MM.1S (cell line): ENCODE results near the gene LRMDA.

Source experiments
- DNase-seq: peaks from one replicate; pipeline ENCODE4 v3.0.0-alpha.2; 2015
- H2AFZ ChIP-seq: fragments of 300-600 bp; sonication (generic); 2 replicates; pipeline ENCODE4 v1.6.0; 2016; ENCODE audit warnings: antibody characterized with exemption, low read length
- H3F3A ChIP-seq: fragments of 300-600 bp; sonication (generic); 2 replicates; pipeline ENCODE4 v1.6.1; 2016; ENCODE audit warnings: mild to moderate bottlenecking, antibody characterized with exemption, low read length, moderate library complexity, mixed read lengths; ENCODE audit not compliant: insufficient read depth
- H3K27ac ChIP-seq: fragments of 300-600 bp; sonication (generic); 2 replicates; pipeline ENCODE4 v1.5.1; 2016; ENCODE audit warnings: mild to moderate bottlenecking, low read length
- H3K27me3 ChIP-seq: fragments of 300-600 bp; sonication (generic); replicated peaks from 2 replicates; pipeline ENCODE4 v1.6.0; 2016; ENCODE audit warnings: low read length; ENCODE audit not compliant: insufficient read depth
- H3K36me3 ChIP-seq: fragments of 300-600 bp; sonication (generic); replicated peaks from 2 replicates; pipeline ENCODE4 v1.6.1; 2016; ENCODE audit warnings: mild to moderate bottlenecking, low read length, mixed read lengths; ENCODE audit not compliant: insufficient read depth
- H3K4me1 ChIP-seq: fragments of 300-600 bp; sonication (generic); 2 replicates; pipeline ENCODE4 v1.6.1; 2016; ENCODE audit warnings: low read length, mixed read lengths
- H3K4me2 ChIP-seq: fragments of 300-600 bp; sonication (generic); 2 replicates; pipeline ENCODE4 v1.6.0; 2016; ENCODE audit warnings: low read depth, low read length
- H3K4me3 ChIP-seq: fragments of 300-600 bp; sonication (generic); 2 replicates; pipeline ENCODE4 v1.5.1; 2016; ENCODE audit warnings: low read length, mixed read lengths
- H3K79me2 ChIP-seq: fragments of 300-600 bp; sonication (generic); 2 replicates; pipeline ENCODE4 v1.6.1; 2016; ENCODE audit warnings: mixed run types, low read length, mixed read lengths
- H3K9ac ChIP-seq: fragments of 300-600 bp; sonication (generic); 2 replicates; pipeline ENCODE4 v1.6.1; 2016; ENCODE audit warnings: low read length, mixed read lengths
- H3K9me2 ChIP-seq: fragments of 300-600 bp; sonication (generic); replicated peaks from 2 replicates; pipeline ENCODE4 v1.6.1; 2016; ENCODE audit warnings: mild to moderate bottlenecking, low read length, mixed read lengths; ENCODE audit not compliant: insufficient read depth
- H3K9me3 ChIP-seq: fragments of 300-600 bp; sonication (generic); replicated peaks from 2 replicates; pipeline ENCODE4 v1.6.1; 2016; ENCODE audit warnings: mild to moderate bottlenecking, low read length, mixed read lengths; ENCODE audit not compliant: insufficient read depth
- H4K20me1 ChIP-seq: fragments of 300-600 bp; sonication (generic); 2 replicates; pipeline ENCODE4 v1.6.1; 2016; ENCODE audit warnings: mild to moderate bottlenecking, low read length, moderate library complexity, mixed read lengths; ENCODE audit not compliant: insufficient read depth
- EZH2 ChIP-seq: fragments of 300-600 bp; sonication (generic); optimal IDR thresholded peaks from 2 replicates; pipeline ENCODE3; 2017; ENCODE audit warnings: low read depth, mild to moderate bottlenecking, antibody characterized with exemption, low read length, mixed read lengths
- EZH2phosphoT487 ChIP-seq: fragments of 300-600 bp; sonication (generic); IDR thresholded peaks from 2 replicates; pipeline ENCODE4 v1.6.1; 2018; ENCODE audit warnings: antibody characterized with exemption, low read length
- TF ChIP-seq, protein P1 (sequence below): fragments of 300-600 bp; sonication (generic); IDR thresholded peaks from 2 replicates; pipeline ENCODE4 v1.5.1; 2016; ENCODE audit warnings: antibody characterized with exemption, low read length, mixed read lengths

The LRMDA gene

GRCh38 chr10:75938380-75939122, 507.1 kb downstream of the LRMDA start:
- H2AFZ ChIP-seq, result no peak overlapping the region
- TF ChIP-seq, protein P1, sequence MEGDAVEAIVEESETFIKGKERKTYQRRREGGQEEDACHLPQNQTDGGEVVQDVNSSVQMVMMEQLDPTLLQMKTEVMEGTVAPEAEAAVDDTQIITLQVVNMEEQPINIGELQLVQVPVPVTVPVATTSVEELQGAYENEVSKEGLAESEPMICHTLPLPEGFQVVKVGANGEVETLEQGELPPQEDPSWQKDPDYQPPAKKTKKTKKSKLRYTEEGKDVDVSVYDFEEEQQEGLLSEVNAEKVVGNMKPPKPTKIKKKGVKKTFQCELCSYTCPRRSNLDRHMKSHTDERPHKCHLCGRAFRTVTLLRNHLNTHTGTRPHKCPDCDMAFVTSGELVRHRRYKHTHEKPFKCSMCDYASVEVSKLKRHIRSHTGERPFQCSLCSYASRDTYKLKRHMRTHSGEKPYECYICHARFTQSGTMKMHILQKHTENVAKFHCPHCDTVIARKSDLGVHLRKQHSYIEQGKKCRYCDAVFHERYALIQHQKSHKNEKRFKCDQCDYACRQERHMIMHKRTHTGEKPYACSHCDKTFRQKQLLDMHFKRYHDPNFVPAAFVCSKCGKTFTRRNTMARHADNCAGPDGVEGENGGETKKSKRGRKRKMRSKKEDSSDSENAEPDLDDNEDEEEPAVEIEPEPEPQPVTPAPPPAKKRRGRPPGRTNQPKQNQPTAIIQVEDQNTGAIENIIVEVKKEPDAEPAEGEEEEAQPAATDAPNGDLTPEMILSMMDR, result no peak
- TF ChIP-seq EZH2 (no peak), EZH2phosphoT487 (no peak)
- no peak overlapping the region for H3K27ac ChIP-seq
- no peaks in the 10 kb centered on the region for H3K27me3 ChIP-seq
- H3K9me3 ChIP-seq, result no peaks in the 10 kb centered on the region
- no peaks in the 10 kb centered on the region for H3K79me2 ChIP-seq
- no peaks in the 10 kb centered on the region for H3K4me1 ChIP-seq
- H3K4me2 ChIP-seq, result no peak overlapping the region
- H3F3A ChIP-seq, result no peaks in the 10 kb centered on the region
- H3K9me2 ChIP-seq, result no peaks in the 10 kb centered on the region
- DNase-seq, result no peak
- H3K4me3 ChIP-seq, result no peak overlapping the region
- no peaks in the 10 kb centered on the region for H4K20me1 ChIP-seq
- no peak overlapping the region for H3K9ac ChIP-seq
- H3K36me3 ChIP-seq, result no peaks in the 10 kb centered on the region

- Histone ChIP-seq H3K9ac (no peak overlapping the region), H3K9me3 (no peaks in the 10 kb centered on the region), H3K36me3 (no peaks in the 10 kb centered on the region), H3K4me1 (no peaks in the 10 kb centered on the region), H3K4me3 (no peak overlapping the region), H3K27me3 (no peaks in the 10 kb centered on the region), H4K20me1 (no peaks in the 10 kb centered on the region), H3K79me2 (no peaks in the 10 kb centered on the region), H2AFZ (no peak overlapping the region), H3F3A (no peaks in the 10 kb centered on the region), H3K4me2 (no peak overlapping the region), H3K9me2 (no peaks in the 10 kb centered on the region), H3K27ac (no peak overlapping the region)
- TF ChIP-seq EZH2 (no peak), EZH2phosphoT487 (no peak)
- TF ChIP-seq, protein P1, result no peak
- DNase-seq, result no peak
These were observed 508.1 kb downstream of the LRMDA start for GRCh38 chr10:75939541-75939940.

DNA sequence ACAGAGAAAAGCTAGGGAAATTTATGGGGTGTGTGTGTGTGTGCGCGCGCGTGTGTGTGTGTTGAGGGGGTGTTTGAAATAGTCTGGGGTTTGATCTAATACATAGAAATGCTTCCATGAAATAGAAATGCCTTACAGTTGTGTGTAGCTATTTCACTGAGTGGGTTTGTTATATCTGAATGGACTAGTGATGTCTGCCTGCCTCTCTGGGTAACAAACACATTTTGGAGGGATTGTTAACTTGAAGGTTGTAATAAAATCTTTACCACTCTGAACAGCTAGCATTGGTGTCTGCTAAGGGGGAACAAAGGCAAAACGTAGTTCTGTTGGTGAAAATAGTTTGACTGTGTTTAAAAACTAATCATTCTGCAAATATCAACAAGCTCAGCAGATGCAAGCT, 509.3 kb downstream of the LRMDA start:
- Histone ChIP-seq H3K9me3 (no peaks in the 10 kb centered on the region), H3K79me2 (no peaks in the 10 kb centered on the region), H3K36me3 (no peaks in the 10 kb centered on the region), H3K27me3 (no peaks in the 10 kb centered on the region), H3K4me3 (no peak overlapping the region), H3F3A (no peaks in the 10 kb centered on the region), H2AFZ (no peak overlapping the region), H3K9me2 (no peaks in the 10 kb centered on the region), H3K9ac (no peak overlapping the region), H3K4me1 (no peaks in the 10 kb centered on the region), H3K4me2 (no peak overlapping the region), H4K20me1 (no peaks in the 10 kb centered on the region), H3K27ac (no peak overlapping the region)
- no peak for DNase-seq
- TF ChIP-seq EZH2, result no peak
- TF ChIP-seq, protein P1, result no peak
- no peak for TF ChIP-seq EZH2phosphoT487
